ENCODE data around the gene CCDC185.
A peak's percentile ranks its signal among the peaks of the same experiment; 100 is the strongest.

CCDC185 gene

DNA sequence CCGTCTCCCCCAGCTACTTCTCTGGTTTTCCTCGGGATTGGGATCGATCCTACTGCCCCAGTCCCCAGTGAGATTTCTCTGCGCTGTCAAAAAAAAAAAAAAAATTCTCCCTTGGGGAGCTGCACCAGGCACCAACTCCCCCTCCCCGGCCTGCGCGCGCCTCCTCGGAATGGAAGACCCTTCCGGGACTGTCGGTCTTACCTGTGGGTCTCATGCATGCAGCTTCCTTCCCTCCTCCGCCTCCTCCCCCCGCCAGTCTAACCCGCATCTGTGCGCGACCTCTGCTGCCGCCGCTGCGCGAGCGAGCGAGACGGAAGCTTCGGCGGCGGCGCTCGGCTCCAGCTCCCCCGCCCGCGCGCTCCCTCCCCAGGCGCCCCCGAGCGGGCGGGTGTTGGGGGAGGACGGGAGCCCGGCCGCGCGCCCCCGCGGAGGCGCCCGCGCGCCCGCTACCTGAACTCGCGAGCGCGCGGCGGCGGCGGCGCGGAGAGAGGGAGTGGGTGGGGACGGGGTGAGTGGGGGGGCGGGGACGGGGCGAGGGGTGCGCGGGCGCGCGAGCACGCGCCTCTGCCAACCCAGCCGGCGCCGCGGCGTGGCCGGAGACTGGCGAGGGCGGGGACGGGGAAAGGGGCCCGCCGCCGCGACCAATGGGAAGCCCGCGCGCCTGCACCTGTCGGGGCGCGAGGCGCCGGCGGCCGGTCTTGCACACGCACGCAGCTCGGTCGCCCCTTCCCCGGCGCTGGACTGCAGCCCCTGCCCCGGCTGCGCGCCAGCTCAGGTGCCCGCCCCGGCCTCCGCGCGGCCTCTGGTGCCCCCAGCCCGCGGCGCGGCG lies 29.1 kb upstream of the CCDC185 start, which contains the start of gene SUSD4:
TSS of gene SUSD4 (minus strand) at position 321 of the 829 bp plus-strand sequence. CDS start 751 bp downstream, outside the sequence.
- no peak for TF ChIP-seq TEAD4 (IDR thresholded peaks at IDR 0.05)
- no peak for TF ChIP-seq EGR1 (IDR thresholded peaks at IDR 0.05)
- TF ChIP-seq FOXM1 (IDR thresholded peaks at IDR 0.05; ENCODE audit: borderline replicate concordance, low read depth), result no peak
- peak; percentile 70 for TF ChIP-seq MAX (IDR thresholded peaks at IDR 0.05)

- TF ChIP-seq CEBPB (IDR thresholded peaks at IDR 0.05), result no peak
- TF ChIP-seq FOXM1 (IDR thresholded peaks at IDR 0.05; ENCODE audit: borderline replicate concordance, low read depth), result no peak
- TF ChIP-seq ZBTB7A (IDR thresholded peaks at IDR 0.05; ENCODE audit: low read depth), result no peak
- TF ChIP-seq YY1 (IDR thresholded peaks at IDR 0.05; ENCODE audit: low read depth), result no peak
- no peak for TF ChIP-seq CREB1 (IDR thresholded peaks at IDR 0.05; ENCODE audit: low read depth)
- TF ChIP-seq TAF1 (IDR thresholded peaks at IDR 0.05; ENCODE audit: low read depth), result no peak
- TF ChIP-seq, protein P1, sequence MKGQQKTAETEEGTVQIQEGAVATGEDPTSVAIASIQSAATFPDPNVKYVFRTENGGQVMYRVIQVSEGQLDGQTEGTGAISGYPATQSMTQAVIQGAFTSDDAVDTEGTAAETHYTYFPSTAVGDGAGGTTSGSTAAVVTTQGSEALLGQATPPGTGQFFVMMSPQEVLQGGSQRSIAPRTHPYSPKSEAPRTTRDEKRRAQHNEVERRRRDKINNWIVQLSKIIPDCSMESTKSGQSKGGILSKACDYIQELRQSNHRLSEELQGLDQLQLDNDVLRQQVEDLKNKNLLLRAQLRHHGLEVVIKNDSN (IDR thresholded peaks at IDR 0.05), result no peak
- no peak for TF ChIP-seq NFIC (IDR thresholded peaks at IDR 0.05)
- no peak for TF ChIP-seq EP300 (IDR thresholded peaks at IDR 0.05; ENCODE audit: borderline replicate concordance)
- no peak for TF ChIP-seq TCF12 (IDR thresholded peaks at IDR 0.05; ENCODE audit: low read depth)
- no peak for TF ChIP-seq RAD21 (IDR thresholded peaks at IDR 0.05; ENCODE audit: low read depth)
- TF ChIP-seq, protein P2, sequence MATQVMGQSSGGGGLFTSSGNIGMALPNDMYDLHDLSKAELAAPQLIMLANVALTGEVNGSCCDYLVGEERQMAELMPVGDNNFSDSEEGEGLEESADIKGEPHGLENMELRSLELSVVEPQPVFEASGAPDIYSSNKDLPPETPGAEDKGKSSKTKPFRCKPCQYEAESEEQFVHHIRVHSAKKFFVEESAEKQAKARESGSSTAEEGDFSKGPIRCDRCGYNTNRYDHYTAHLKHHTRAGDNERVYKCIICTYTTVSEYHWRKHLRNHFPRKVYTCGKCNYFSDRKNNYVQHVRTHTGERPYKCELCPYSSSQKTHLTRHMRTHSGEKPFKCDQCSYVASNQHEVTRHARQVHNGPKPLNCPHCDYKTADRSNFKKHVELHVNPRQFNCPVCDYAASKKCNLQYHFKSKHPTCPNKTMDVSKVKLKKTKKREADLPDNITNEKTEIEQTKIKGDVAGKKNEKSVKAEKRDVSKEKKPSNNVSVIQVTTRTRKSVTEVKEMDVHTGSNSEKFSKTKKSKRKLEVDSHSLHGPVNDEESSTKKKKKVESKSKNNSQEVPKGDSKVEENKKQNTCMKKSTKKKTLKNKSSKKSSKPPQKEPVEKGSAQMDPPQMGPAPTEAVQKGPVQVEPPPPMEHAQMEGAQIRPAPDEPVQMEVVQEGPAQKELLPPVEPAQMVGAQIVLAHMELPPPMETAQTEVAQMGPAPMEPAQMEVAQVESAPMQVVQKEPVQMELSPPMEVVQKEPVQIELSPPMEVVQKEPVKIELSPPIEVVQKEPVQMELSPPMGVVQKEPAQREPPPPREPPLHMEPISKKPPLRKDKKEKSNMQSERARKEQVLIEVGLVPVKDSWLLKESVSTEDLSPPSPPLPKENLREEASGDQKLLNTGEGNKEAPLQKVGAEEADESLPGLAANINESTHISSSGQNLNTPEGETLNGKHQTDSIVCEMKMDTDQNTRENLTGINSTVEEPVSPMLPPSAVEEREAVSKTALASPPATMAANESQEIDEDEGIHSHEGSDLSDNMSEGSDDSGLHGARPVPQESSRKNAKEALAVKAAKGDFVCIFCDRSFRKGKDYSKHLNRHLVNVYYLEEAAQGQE (IDR thresholded peaks at IDR 0.05; ENCODE audit: low read depth), result no peak
- TF ChIP-seq TEAD4 (IDR thresholded peaks at IDR 0.05), result no peak
- no peak for TF ChIP-seq MAX (IDR thresholded peaks at IDR 0.05)
- no peak for TF ChIP-seq EGR1 (IDR thresholded peaks at IDR 0.05)
Measured at GRCh38 chr1:223364685-223365382, 28.4 kb upstream of the CCDC185 start.

- TF ChIP-seq, protein P1 (IDR thresholded peaks at IDR 0.05), result peak; percentile 81
- no peak for TF ChIP-seq EP300 (IDR thresholded peaks at IDR 0.05; ENCODE audit: borderline replicate concordance)
- TF ChIP-seq TAF1 (IDR thresholded peaks at IDR 0.05; ENCODE audit: low read depth), result no peak
- no peak for TF ChIP-seq RAD21 (IDR thresholded peaks at IDR 0.05; ENCODE audit: low read depth)
Measured at GRCh38 chr1:223374064-223374610, 19.1 kb upstream of the CCDC185 start.

GRCh38 chr1:223378754-223379153 lies 14.5 kb upstream of the CCDC185 start:
- no peak for TF ChIP-seq FOXM1 (IDR thresholded peaks at IDR 0.05; ENCODE audit: borderline replicate concordance, low read depth)
- TF ChIP-seq, protein P1 (IDR thresholded peaks at IDR 0.05), result peak; percentile 85

GRCh38 chr1:223386013-223386412 lies 7.2 kb upstream of the CCDC185 start:
- TF ChIP-seq TAF1 (IDR thresholded peaks at IDR 0.05; ENCODE audit: low read depth) (no peak), RAD21 (IDR thresholded peaks at IDR 0.05; ENCODE audit: low read depth) (no peak), MAX (IDR thresholded peaks at IDR 0.05) (no peak), ZBTB7A (IDR thresholded peaks at IDR 0.05; ENCODE audit: low read depth) (no peak), TEAD4 (IDR thresholded peaks at IDR 0.05) (no peak)

DNA sequence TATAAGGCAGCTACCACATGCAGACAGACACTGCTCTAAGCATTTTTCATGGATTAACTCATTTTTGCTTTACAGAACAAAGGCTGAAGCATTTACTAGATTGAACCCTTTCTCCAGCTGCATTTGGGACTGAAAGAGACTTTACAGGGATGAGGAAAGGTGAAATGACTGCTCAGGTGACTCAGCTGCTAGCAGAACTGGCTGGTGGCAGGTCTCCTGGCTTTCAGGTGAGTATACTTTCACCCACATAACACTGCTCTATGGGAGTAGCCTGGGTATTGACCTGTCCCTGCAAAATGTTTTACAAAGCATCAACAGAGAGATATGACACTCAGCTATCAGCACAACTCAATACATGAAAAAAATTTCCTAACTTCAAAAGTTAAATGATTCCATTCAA lies 2.6 kb upstream of the CCDC185 start:
- no peak for TF ChIP-seq CREB1 (IDR thresholded peaks at IDR 0.05; ENCODE audit: low read depth)
- TF ChIP-seq CEBPB (IDR thresholded peaks at IDR 0.05), result no peak
- TF ChIP-seq ZBTB7A (IDR thresholded peaks at IDR 0.05; ENCODE audit: low read depth), result no peak
- TF ChIP-seq, protein P2 (IDR thresholded peaks at IDR 0.05; ENCODE audit: low read depth), result no peak
- TF ChIP-seq RAD21 (IDR thresholded peaks at IDR 0.05; ENCODE audit: low read depth), result no peak
- TF ChIP-seq TAF1 (IDR thresholded peaks at IDR 0.05; ENCODE audit: low read depth), result no peak
- TF ChIP-seq TCF12 (IDR thresholded peaks at IDR 0.05; ENCODE audit: low read depth), result no peak
- no peak for TF ChIP-seq TEAD4 (IDR thresholded peaks at IDR 0.05)
- no peak for TF ChIP-seq MAX (IDR thresholded peaks at IDR 0.05)
- TF ChIP-seq, protein P1 (IDR thresholded peaks at IDR 0.05), result no peak
- no peak for TF ChIP-seq NFIC (IDR thresholded peaks at IDR 0.05)
- no peak for TF ChIP-seq FOXM1 (IDR thresholded peaks at IDR 0.05; ENCODE audit: borderline replicate concordance, low read depth)
- no peak for TF ChIP-seq EGR1 (IDR thresholded peaks at IDR 0.05)
- no peak for TF ChIP-seq YY1 (IDR thresholded peaks at IDR 0.05; ENCODE audit: low read depth)
- no peak for TF ChIP-seq EP300 (IDR thresholded peaks at IDR 0.05; ENCODE audit: borderline replicate concordance)
